ES-I3 (cell line): ENCODE data around the gene PCDH9.

ENCODE experiments used
- H3K36me3 ChIP-seq: 2 replicates; pipeline ENCODE4 v1.6.1; 2013; ENCODE audit warnings: mild to moderate bottlenecking, low read length, control low read depth, moderate library complexity; ENCODE audit not compliant: insufficient read depth
- H3K4me1 ChIP-seq: 2 replicates; pipeline ENCODE4 v1.6.1; 2013; ENCODE audit warnings: mild to moderate bottlenecking, control low read depth, low read length; ENCODE audit not compliant: insufficient read depth
- H3K9ac ChIP-seq: 2 replicates; pipeline ENCODE4 v1.6.1; 2013; ENCODE audit warnings: low read depth, mild to moderate bottlenecking, low read length, moderate library complexity
- H3K9me3 ChIP-seq: 2 replicates; pipeline ENCODE4 v1.6.1; 2013; ENCODE audit warnings: mild to moderate bottlenecking, low read length, moderate library complexity; ENCODE audit not compliant: control insufficient read depth, insufficient read depth

The PCDH9 gene

DNA sequence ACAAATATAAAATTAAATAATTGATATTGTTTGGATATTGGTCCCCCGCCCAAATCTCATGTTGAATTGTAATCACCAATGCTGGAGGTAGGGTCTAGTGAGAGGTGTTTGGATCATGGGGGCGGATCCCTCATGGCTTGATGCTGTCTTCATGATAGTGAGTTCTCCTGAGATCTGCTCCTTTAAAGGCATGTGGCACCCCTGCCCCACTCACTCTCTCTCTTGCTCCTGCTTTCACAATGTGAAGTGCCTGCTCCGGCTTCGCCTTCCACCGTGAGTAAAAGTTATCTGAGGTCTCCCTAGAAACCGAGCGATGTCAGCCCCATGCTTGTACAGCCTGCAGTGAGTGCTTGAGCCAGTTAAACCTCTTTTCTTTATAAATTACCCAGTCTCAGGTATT, 248.2 kb downstream of the PCDH9 start:
- Histone ChIP-seq H3K9ac (no peak overlapping the region), H3K9me3 (no peaks in the 10 kb centered on the region), H3K4me1 (no peaks in the 10 kb centered on the region), H3K36me3 (no peaks in the 10 kb centered on the region)

- H3K9ac ChIP-seq = no peak overlapping the region
- no peaks in the 10 kb centered on the region for H3K4me1 ChIP-seq
- H3K36me3 ChIP-seq = no peaks in the 10 kb centered on the region
- H3K9me3 ChIP-seq = no peaks in the 10 kb centered on the region
Observed at GRCh38 chr13:66977161-66977560, 253.0 kb downstream of the PCDH9 start.

DNA sequence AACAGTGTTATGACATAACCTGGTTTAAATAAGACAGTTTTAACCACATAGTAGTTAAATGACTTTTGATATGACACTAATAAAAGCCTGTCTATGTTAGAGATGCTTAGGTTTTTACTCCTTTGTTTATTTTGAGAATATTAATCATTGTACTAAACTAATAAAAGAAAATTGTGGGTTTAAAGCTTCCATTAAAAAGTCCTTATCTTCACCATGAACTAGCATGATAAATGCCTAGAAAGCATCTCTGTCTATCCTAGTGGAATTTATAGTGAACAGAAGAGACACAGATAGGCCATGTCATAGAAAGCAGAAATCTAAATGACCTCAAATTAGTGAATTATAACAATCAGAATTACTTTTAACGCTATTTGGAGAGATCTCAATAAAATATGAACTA, 255.2 kb downstream of the PCDH9 start:
- Histone ChIP-seq H3K9me3 (no peaks in the 10 kb centered on the region), H3K36me3 (no peaks in the 10 kb centered on the region), H3K9ac (no peak overlapping the region), H3K4me1 (no peaks in the 10 kb centered on the region)

DNA sequence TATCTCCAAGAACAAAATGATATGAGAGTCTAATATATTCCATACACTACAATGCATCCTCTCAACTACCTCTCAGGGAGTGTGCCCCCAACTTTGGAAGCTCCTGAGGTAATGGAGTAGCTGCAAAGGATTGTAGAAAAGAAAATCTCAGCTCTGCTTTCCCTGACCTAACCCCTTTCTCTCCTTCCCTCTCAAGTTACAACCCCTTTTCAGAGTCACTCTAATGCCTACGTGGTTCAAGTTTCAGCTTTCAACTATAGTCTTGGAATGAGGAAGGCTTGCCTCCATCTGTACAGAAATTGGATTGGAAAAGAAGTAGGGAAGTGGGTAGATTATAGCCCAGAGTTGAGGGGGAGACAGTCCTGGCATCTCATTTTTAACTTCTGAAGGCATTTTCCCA, 256.0 kb downstream of the PCDH9 start:
- H3K36me3 ChIP-seq = no peaks in the 10 kb centered on the region
- H3K4me1 ChIP-seq = no peaks in the 10 kb centered on the region
- no peaks in the 10 kb centered on the region for H3K9me3 ChIP-seq
- no peak overlapping the region for H3K9ac ChIP-seq

DNA sequence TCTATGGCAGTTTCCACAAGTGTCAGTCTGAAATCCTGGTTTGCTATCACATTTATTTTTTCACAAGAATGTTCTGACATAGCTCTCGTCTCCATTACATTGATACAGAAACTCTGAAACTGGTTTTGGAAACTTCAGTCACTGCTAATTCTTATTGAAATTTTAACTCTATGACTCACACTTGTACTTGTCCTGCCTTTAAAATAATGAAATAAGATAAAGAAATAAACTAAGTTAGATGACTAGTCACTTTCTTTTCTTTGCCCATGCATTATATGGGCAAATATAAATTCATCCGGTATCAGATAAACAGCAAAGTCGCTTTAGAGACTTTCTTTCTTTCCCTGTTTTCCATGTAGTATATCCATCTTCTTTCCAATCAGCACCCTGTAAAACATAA, 257.5 kb downstream of the PCDH9 start:
- H3K9ac ChIP-seq = no peak overlapping the region
- no peaks in the 10 kb centered on the region for H3K4me1 ChIP-seq
- no peaks in the 10 kb centered on the region for H3K36me3 ChIP-seq
- no peaks in the 10 kb centered on the region for H3K9me3 ChIP-seq

DNA sequence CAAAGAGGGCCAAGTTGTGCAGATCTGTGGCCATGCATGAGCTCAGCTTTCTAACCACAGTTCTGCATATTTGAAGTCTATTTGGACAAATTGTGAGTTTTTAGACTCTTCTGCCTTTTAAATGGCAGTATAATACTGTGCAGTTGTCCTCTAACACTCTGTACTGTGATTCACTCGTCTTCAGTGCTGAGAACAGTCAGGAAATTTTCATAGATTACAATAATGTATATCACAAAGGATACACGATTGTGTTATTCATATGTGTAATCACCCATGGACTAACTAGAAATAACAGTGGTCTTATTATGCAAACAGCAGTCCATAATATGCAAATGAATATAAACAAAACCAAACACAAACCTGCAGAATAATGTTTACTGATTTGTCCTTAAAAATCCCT, 259.1 kb downstream of the PCDH9 start:
- no peaks in the 10 kb centered on the region for H3K9me3 ChIP-seq

DNA sequence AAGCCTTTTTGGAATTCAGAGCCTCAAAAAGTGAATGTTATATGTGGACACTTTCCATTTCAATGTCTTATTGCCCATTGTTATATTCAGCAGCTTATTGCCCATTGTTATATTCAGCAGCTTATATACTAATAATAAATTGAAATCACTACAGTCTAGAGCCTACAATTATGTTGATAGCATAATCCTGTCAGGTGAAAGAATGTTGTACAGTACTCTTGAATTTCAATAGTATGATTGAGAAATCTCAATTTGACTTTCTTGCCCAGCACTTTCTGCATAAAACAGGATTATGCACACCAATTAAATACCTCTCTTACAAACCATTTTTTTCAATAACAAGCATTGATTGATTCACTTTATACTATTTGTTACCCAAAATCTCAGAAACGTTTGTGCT, 260.8 kb downstream of the PCDH9 start:
- Histone ChIP-seq H3K36me3 (no peaks in the 10 kb centered on the region), H3K4me1 (no peaks in the 10 kb centered on the region), H3K9ac (no peak overlapping the region), H3K9me3 (no peaks in the 10 kb centered on the region)

More for the DNA sequence above, 259.1 kb downstream of the PCDH9 start:
- Histone ChIP-seq H3K4me1 (no peaks in the 10 kb centered on the region), H3K9ac (no peak overlapping the region), H3K36me3 (no peaks in the 10 kb centered on the region)

- Histone ChIP-seq H3K9me3 (no peaks in the 10 kb centered on the region), H3K9ac (no peak overlapping the region), H3K36me3 (no peaks in the 10 kb centered on the region), H3K4me1 (no peaks in the 10 kb centered on the region)
Observed at GRCh38 chr13:66967811-66968597, 262.1 kb downstream of the PCDH9 start.

DNA sequence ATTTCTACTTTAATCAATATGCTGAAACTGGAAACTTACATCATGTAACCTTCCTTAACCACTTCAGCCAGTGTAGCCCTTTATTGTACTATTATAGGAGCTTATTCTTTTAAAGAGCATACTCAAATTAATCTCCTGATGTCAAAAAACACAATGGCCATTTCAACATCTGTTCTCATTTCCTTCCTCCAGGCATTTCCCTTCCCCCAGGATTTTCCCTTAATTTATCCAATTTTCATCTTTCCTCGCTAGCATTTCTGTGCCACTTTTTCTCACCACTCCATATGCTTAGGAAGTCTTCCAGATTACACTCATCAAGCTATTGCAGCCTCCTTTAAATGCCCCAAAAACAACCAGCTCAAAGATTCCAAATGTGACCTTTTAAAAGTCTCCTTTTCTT, 265.0 kb downstream of the PCDH9 start:
- Histone ChIP-seq H3K36me3 (no peaks in the 10 kb centered on the region), H3K9ac (no peak overlapping the region)

DNA sequence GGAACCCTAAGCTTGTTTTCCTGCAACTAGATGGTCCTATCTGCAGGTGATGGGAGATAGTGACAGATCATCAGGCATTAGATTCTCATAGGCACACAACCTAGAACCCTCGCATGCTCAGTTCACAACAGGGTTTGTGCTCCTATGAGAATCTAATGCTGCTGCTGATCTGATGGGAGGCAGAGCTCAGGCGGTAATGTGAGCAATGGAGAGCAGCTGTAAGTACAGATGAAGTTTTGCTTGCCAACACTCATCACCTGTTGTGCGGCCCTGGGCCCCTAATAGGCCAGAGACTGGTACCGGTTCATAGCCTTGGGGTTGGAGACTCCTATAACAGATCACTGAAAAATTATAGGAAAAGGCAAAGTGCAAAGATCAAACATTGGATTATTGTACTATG, 267.2 kb downstream of the PCDH9 start:
- Histone ChIP-seq H3K9ac (no peak overlapping the region), H3K36me3 (no peaks in the 10 kb centered on the region), H3K4me1 (no peaks in the 10 kb centered on the region), H3K9me3 (no peaks in the 10 kb centered on the region)

More for the DNA sequence above, 265.0 kb downstream of the PCDH9 start:
- Histone ChIP-seq H3K4me1 (no peaks in the 10 kb centered on the region), H3K9me3 (no peaks in the 10 kb centered on the region)

GRCh38 chr13:66958611-66959010, 271.5 kb downstream of the PCDH9 start:
- no peak overlapping the region for H3K9ac ChIP-seq
- H3K9me3 ChIP-seq = no peaks in the 10 kb centered on the region
- H3K36me3 ChIP-seq = no peaks in the 10 kb centered on the region
- H3K4me1 ChIP-seq = 0 out of 2 replicates have a peak, but pooled peaks cover 4% of the 10 kb centered on the region

DNA sequence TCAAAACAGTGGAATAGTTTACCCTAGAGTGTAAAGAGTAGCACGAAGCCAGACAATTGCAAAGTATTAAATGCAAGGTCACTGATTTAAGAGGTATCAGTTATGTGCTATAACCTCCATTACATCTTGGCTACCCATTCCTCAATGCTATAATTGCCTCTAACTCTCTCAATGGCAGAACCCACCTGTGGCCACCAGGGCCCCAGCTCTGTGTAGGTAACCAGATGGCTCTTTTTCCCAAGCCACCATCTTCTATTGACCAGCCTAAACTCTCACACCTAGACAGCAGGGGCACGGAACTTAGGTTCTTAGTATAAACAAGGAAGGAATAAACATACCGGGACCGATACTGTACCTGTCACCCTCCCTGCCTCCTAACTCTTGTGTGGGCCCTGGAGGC, 277.6 kb downstream of the PCDH9 start:
- Histone ChIP-seq H3K36me3 (no peaks in the 10 kb centered on the region), H3K9me3 (no peaks in the 10 kb centered on the region), H3K4me1 (peaks cover 19% of the 10 kb centered on the region), H3K9ac (no peak overlapping the region)

DNA sequence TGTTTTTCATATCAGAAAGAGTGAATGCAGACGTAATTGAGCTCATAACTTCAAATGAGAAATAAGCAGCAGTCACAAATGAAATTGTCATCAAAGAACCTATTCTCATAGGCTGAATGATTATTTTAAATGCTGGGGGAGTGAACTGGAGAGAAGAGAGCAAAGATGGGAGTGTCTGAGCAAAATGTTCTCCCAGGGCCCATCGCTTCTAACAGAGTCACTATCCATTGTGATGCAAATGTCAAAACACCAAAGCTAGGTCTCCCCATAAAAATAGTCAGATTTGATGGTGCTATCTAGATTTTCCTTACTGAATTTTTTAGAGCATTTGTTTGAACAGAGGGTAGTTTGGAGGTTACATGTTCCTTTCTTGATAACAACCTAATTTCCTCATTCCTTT, 278.7 kb downstream of the PCDH9 start:
- Histone ChIP-seq H3K9ac (no peak overlapping the region), H3K4me1 (peaks cover 19% of the 10 kb centered on the region), H3K9me3 (no peaks in the 10 kb centered on the region), H3K36me3 (no peaks in the 10 kb centered on the region)

DNA sequence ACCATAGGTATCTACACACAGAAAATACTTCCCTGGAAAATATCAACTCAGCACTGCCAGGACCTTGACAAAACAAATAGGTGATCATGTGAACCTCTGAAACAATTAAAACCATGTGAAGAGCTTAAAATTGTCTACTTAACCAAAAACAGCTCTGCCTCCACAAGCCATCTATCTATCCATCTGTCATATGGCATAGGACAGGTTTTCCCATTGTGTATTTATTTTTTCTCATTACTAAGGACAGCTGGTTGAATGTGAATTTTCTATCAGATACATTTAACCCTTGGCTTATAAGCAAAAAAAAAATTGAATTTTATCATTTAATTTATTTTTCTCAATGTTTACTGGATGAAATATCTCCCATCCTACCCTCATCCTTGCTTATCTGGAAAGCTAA, 279.5 kb downstream of the PCDH9 start:
- Histone ChIP-seq H3K9me3 (no peaks in the 10 kb centered on the region), H3K9ac (no peak overlapping the region), H3K36me3 (no peaks in the 10 kb centered on the region)

GRCh38 chr13:66948910-66949309, 281.2 kb downstream of the PCDH9 start:
- Histone ChIP-seq H3K4me1 (peaks cover 14% of the 10 kb centered on the region), H3K9ac (no peak overlapping the region), H3K9me3 (no peaks in the 10 kb centered on the region), H3K36me3 (no peaks in the 10 kb centered on the region)

More for the DNA sequence above, 279.5 kb downstream of the PCDH9 start:
- peaks cover 14% of the 10 kb centered on the region for H3K4me1 ChIP-seq
